AG08396 (cell line): ENCODE measurements around the gene CFAP65.
A peak's percentile ranks its signal among the peaks of the same experiment; 100 is the strongest.

Experiments
- DNase-seq: peaks from one replicate; pipeline ENCODE4 v3.0.0; 2012; ENCODE audit warnings: low spot score, mixed read lengths

The CFAP65 gene

DNA sequence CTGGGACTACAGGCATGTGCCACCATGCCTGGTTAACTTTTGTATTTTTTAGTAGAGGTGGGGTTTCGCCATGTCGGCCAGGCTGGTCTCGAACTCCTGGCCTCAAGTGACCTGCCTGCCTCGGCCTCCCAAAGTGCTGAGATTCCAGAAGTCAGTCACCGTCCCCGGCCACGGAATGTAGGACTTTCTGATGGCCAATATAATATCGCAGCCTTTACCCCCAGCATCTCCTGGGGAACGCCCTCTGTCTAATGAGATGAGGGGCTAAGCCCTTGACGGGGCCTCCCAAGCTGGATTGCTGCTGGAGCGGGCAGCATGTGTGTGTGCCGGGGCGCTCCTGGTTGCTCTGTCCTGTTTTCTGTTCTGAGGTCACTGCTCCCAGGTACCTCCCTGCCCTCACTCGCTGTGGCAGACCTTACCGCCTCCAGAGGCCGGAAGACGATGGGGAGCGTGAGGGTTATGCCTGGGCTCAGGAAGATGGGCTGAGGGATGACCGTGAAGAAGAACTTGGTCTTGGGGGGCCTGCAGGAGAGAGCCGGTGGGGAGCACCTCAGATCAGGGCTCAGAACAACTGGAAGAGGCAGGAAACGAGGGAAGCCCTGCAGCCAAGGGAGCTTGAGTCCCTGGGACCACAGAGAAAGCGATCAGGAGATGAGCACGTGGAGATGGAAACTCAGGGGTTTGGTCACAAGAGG lies 9.1 kb downstream of the CFAP65 start:
- DNase-seq = no peak

DNA sequence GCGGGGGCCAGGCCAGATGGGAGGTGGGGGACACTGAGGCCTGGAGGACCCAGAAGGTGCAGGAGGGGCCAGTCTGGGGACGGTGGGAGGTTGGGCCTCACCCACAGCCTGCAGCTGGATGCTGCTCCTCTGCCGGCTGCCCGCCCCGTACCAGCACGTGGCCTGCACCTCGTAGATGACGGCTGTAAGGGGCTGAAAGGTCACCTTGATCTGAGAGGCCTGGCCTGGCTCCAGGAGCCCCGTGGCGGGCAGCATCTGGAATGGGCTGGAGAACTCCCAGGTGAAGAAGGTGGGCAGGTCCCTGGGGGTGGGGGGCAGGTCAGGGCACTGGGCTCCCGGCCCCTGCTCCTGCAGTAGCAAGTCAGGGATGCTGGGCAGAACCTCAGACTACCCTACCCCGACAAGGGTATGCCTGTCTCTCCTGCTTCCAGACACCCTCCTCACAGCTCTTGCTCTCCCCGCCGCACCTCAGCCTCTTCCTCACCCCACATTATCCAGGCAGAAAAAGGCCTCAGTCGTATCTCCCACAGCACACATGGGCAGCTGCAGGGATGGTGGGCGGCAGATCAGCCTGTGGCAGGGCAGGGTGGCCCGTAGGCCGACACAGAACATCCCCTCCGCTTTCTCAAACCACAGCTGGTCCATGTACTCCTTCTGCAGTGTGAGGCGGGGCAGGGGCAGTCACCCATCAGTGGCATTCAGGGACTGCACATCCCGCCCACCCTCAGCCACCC lies 10.1 kb downstream of the CFAP65 start:
- DNase-seq = no peak

GRCh38 chr2:219030177-219030940 lies 11.0 kb downstream of the CFAP65 start:
- no peak for DNase-seq

DNA sequence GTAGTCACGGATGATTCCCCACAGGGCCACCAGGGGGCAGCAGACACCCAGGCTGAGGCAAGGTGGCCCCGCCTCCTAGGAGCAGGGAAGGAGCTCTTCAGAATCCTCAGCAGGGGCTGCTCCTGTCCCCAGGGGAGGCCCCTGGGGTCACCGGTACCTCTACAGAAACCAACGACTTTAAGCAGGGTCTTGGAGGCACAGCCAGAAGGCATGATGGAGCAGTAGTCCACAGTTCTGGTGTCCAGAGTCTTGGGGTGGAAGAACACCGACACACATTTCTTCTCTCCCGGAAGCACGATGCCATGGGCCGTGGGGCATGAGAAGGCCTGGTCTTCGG lies 11.5 kb downstream of the CFAP65 start:
- DNase-seq = peak; percentile 87

DNA sequence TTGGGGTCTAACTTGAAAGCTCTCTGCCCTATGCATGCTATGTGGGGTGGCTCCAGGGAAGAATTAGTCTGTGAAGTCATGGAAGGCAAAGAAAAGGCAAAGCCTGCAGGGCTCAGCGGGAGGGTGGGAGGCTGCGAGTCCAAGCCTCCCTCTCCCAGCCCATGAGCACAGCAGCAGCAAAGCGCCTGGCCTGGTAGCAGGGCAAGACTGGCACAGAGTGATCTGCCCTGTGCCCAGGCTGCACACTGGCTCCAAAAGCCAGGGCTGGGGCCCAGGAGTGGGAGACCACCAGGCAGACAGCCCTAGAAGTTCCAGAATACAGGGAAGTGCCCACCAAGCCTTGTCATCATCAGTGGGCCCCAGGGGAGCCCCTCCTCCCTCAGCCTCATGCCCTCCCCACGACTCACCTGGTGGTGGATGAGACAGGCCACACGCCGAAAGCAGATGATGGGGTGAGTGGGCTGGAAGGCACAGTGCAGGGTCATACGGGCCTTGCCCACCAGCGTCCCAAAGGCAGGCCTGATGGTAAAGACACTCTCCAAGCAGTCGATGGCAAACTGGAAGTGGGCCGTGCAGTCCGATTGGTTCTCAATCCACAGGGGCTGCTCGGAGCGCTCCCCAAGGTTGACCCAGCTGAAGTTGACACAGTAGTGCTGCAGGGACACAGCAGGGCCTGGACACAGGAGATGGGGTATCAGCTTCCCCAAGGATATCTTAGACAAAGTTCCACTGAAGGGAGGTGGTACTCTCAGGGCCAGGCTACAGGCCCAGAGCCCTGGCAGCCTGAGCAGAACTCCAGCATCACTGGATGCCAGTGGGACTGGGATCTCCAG lies 12.1 kb downstream of the CFAP65 start:
- no peak for DNase-seq

DNA sequence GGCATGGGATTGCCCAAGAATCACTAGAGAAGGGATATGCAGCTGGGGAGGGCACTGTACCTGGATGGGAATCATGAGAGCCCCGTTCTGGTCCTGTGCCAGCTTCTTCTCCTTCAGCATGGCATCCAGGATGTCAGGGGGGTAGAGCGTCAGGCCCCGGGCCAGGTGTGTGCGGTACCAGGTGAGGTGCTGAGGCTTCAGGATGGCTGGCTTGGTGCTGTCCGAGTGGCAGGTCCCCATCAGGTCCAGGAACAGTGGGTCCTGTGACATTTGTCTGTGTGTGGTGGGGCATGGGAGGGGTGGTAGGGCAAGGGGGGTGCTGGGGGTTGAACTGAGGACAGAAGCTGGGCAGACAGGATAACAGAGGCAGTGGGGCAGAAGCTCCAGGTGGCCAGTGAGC lies 13.2 kb downstream of the CFAP65 start:
- DNase-seq = no peak

GRCh38 chr2:219027511-219028055 lies 13.7 kb downstream of the CFAP65 start:
- DNase-seq = no peak

DNA sequence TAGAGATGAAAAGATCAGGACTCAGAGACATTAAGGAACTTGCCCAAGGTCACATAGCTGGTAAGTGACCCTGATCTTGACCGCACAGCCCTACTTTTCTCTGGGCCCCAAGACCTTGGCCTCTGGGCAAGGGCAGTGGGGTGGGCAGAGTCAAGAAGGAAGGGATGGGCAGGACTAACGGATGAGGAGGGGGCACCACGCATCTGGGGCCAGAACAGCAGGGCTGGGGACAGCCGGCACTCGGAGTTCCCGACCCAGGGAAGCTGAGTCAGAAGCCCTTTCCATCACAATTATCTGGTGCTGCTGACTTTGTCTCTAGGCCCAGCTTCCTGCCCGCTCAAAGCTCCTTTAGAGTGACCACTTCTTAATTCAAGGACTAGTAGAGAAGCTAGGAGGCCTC lies 14.4 kb downstream of the CFAP65 start:
- DNase-seq = no peak

DNA sequence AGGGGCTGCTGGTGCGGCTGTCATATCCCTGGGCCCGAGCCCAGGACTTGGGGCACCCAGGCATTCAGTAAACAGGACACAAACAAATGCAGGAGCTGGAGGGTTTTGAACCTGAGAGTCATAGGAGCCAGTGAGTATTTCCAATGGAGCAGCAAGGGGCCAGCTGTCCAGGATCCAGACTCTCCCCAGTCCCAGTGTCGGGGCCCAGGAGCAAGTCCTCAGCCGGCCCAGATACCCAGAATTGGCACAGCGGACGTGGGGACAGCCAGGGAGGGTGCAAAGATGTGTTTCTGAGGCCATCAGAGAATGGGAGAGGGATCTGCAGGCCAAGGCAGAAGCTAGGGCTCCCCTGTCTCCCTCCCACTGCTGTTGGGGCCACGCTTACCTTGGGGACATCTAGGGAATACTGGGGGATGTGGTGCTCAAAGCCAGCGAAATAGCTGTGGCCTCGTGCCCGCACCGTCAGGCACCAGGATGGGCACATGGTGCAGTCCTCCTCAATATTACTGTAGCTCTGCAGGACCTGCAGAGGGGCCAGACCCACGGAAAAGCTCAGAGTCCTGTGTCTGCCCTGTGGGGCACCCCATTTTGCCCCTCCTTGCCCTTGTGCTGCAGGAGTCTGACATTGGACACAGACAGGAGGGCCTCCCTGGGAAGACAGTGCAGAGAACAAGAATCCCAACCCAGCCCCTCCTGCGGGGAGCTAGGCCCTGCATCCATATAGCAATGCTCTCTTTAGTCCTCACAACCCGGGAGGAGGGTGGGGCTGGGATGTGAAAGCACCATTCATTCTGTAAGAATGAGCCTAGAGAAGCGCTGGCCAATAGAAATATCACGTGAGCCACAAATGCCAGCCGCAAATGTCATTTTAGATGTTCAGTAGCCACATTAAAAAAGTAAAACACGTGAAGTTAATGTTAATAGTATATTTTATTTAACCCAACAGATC lies 15.4 kb downstream of the CFAP65 start:
- no peak for DNase-seq

- DNase-seq = no peak
These were observed 17.3 kb downstream of the CFAP65 start for GRCh38 chr2:219024059-219024458.

- no peak for DNase-seq
These were observed 18.2 kb downstream of the CFAP65 start for GRCh38 chr2:219023045-219023605.

DNA sequence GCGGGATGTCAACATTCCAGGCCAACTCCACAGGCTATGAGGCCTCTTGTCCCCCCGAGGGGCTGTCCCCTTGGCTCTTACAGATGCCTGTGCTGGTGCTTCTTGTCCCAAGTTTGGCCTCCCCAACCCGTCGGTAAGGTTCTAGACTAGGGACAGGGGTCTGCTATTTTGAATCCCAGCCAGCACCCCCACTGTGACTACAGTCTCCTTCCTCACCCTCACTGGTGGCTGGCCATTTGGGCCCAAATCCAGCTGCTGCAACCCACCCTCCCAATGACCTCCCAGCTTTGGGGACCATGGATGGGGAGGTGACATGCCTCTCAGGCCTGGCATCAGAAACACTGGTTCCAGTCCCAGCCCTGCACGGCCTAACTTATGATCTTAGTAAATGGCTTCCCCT lies 18.7 kb downstream of the CFAP65 start:
- no peak for DNase-seq

- DNase-seq = no peak
These were observed 19.3 kb downstream of the CFAP65 start for GRCh38 chr2:219022041-219022440.

GRCh38 chr2:219021591-219021990 lies 19.7 kb downstream of the CFAP65 start:
- DNase-seq = no peak

GRCh38 chr2:219020604-219021365 lies 20.5 kb downstream of the CFAP65 start:
- DNase-seq = no peak

- DNase-seq = no peak
These were observed 21.9 kb downstream of the CFAP65 start for GRCh38 chr2:219019436-219019835.

- no peak for DNase-seq
These were observed 22.6 kb downstream of the CFAP65 start for GRCh38 chr2:219018726-219019125.

DNA sequence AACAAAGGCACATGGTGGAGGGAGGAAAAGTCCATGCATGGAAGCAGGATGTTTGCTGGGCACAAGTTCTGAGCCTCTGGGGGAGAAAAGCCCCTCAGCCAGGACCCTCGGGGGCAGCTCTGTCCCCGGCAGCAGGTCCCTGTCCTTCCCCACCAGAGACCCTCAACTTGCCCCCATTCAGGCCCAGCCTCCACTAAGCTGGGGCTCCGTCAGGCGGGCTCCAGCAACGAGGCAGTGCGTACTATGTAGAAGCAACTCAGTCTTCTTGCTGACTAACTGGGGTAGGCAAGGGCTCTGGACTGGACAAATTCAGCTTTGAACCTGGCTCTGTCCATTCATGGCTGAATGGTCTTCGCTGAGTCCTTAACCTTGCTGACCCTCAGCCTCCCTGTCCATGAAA lies 23.0 kb downstream of the CFAP65 start:
- no peak for DNase-seq

- DNase-seq = no peak
These were observed 23.9 kb downstream of the CFAP65 start for GRCh38 chr2:219017201-219017931.
